Omental fat pad (tissue), 4 donors: Measurements from ENCODE around the gene EDN3. TPM values are rescaled to one million over a fixed set of nuclear protein-coding genes. Genes with fewer than 3 reads are reported as not detected.

Experiments
- total RNA-seq, 4 donors: library from RNA; depleted of rRNA; stranded (reverse); fragments of >200 nt; gene quantifications; one replicate each; pipeline ENCODE4 v1.1.0, GENCODE V29; 2016

The EDN3 gene
- total RNA-seq, 4 donors from 2014 or later = not detected

Other genes starting within 250 kb of the EDN3 start
- gene ZNF831, start 136.8 kb upstream of the EDN3 start, total RNA-seq = 1 to 10 TPM; 1.3 to 3.6 (median 2.0) TPM